RWPE1 (cell line): ENCODE measurements around the gene CACNA2D2.

Experiments used
- CTCF ChIA-PET: fragments of 350-600 bp; sonication (Branson Sonifier 250); formaldehyde crosslinking; extraction: SDS; loops from one replicate; lab custom pipeline; 2021; lab: Yijun Ruan, JAX
- POLR2A ChIA-PET: fragments of 400-600 bp; formaldehyde crosslinking; extraction: SDS; loops from one replicate; lab custom pipeline; 2020; ENCODE audit warnings: antibody characterized with exemption; ENCODE audit not compliant: low non-redundant PET; lab: Yijun Ruan, JAX
- DNase-seq: peaks from one replicate; pipeline ENCODE4 v3.0.0; 2012; ENCODE audit warnings: low spot score
- H3K27ac ChIP-seq: fragments of 450-650 bp; 2 replicates; pipeline ENCODE4 v1.5.1; 2017
- CTCF ChIP-seq: fragments of 450-650 bp; conservative IDR thresholded peaks from 2 replicates; pipeline ENCODE4 v1.5.1; 2017; ENCODE audit warnings: low read depth, mild to moderate bottlenecking

Gene CACNA2D2

GRCh38 chr3:50473768-50474167, 29.7 kb downstream of the CACNA2D2 start:
- no peak for DNase-seq
- TF ChIP-seq CTCF, result no peak
- ChIA-PET CTCF (no interaction called here), POLR2A (no interaction called here)
- H3K27ac ChIP-seq, result no peak overlapping the region

GRCh38 chr3:50472958-50473357, 30.5 kb downstream of the CACNA2D2 start:
- no peak overlapping the region for H3K27ac ChIP-seq
- no peak for DNase-seq
- ChIA-PET CTCF (no interaction called here), POLR2A (no interaction called here)
- no peak for TF ChIP-seq CTCF

GRCh38 chr3:50470658-50471057, 32.8 kb downstream of the CACNA2D2 start:
- CTCF ChIA-PET, result no interaction called here
- no peak for TF ChIP-seq CTCF
- POLR2A ChIA-PET, result no interaction called here
- H3K27ac ChIP-seq, result no peak overlapping the region
- no peak for DNase-seq

GRCh38 chr3:50467919-50468318, 35.5 kb downstream of the CACNA2D2 start:
- no peak for DNase-seq
- no peak overlapping the region for H3K27ac ChIP-seq
- TF ChIP-seq CTCF, result no peak
- POLR2A ChIA-PET, result no interaction called here
- CTCF ChIA-PET, result no interaction called here

GRCh38 chr3:50466177-50466576, 37.3 kb downstream of the CACNA2D2 start:
- no peak for DNase-seq
- ChIA-PET CTCF (no interaction called here), POLR2A (no interaction called here)
- H3K27ac ChIP-seq, result no peak overlapping the region
- no peak for TF ChIP-seq CTCF

GRCh38 chr3:50464569-50464968, 38.9 kb downstream of the CACNA2D2 start:
- no peak overlapping the region for H3K27ac ChIP-seq
- TF ChIP-seq CTCF, result no peak
- POLR2A ChIA-PET, result no interaction called here
- CTCF ChIA-PET, result no interaction called here
- no peak for DNase-seq

GRCh38 chr3:50459785-50460184, 43.6 kb downstream of the CACNA2D2 start:
- TF ChIP-seq CTCF, result no peak
- POLR2A ChIA-PET, result no interaction called here

More at GRCh38 chr3:50459785-50460184, 43.6 kb downstream of the CACNA2D2 start:
- no peak for DNase-seq
- no peak overlapping the region for H3K27ac ChIP-seq
- CTCF ChIA-PET, result no interaction called here
